Measurements from ENCODE around the gene EBF3.

DNA sequence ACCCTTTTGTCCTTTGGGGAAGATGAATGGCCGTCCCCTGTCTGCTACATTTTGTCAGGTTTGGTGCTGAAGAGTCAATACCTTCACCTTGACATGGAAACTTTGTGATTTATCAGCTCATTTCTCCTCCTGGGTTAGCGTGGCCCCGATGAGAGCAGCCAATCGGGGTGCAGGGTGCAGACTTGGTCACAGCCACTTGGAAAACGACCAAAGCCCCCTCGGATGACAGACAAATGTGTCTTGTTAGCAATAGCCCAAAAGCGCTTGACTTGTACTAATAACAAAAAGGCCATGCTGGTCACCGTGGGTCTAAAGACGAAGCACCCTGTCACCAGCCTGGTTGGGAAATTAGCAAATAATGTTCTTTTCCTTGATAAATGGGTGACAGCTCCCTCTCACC lies 103.7 kb downstream of the EBF3 start:
- TF ChIP-seq POLR2AphosphoS5 (IDR thresholded peaks at IDR 0.05; ENCODE audit: low read depth, low read length) = no peak
- TF ChIP-seq POLR2A (IDR thresholded peaks at IDR 0.05; ENCODE audit: low read depth, low read length) = no peak
- no peak for TF ChIP-seq TAF1 (IDR thresholded peaks at IDR 0.05; ENCODE audit: borderline replicate concordance, low read depth, low read length)

Measured in GM12892 (cell line).